Stimulated activated CD4-positive, alpha-beta T cell treated with anti-CD3 and anti-CD28 coated beads, Interleukin-4, amount 100 ng/mL, for 24 hours (primary cell): Measurements from ENCODE around the gene TOX2.

Experiments
- DNase-seq: peaks from one replicate; pipeline ENCODE4 v3.0.0-alpha.2; 2020

TOX2 gene

DNA sequence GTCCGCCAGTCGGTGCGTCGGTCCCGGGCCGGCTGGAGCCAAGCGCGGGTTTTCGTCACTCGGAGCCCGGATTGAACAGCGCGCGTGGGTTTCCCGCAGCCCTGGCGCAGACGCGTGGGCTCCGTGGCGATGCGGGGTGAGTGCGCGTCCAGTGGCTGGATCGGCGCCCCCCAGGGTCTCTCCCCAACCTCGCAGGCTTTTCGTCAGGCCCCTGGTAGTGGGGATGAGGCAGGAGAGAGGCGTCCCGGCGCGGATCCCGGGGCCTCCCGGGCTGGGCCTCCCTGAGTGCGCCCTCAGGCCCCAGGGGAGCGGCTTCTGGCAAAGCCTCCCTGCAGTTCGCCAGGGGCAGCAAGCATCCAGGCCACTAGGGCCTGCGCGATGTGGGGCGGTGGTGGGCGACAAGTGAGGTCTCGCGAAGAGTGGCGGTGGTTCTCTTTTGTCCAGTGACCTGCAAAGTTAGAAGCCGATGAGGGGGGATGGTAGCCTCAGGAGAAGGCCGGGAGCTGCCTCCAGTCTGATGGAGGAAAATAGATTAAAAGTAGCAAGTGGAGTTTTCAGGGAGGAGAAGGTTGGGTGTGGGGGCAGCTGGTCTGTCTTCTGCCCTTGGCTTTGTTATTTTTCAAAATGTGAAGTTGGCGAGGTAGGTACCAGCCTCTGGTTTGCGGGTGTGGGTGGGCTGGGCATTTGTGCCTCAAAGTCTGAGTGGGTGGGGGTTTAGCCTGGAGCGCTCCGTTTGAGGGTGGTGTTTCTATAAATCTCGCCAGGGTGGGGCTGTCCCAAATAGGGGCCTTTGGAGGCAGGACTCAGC is 1.6 kb downstream of the TOX2 start:
- DNase-seq: no peak

GRCh38 chr20:43916881-43917371 is 2.3 kb downstream of the TOX2 start:
- DNase-seq: no peak

DNA sequence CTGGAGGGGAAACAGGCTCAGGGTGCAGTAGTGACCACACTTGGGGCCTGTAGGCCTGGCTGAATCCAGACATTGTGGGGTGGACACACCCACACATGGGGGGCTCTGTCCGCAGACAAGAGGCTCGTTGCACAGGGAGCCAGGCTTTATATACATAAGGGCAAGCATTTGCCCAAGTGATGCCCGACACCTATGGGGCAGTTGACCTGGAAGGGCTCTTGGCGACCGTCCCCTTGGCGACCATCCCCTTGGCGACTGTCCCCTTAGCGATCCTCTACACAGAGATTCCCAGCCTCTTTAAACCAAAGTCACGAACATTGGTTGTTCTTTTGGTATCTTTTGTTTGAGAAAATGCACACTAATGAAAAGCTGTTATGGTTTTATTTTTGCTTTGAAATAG is 2.7 kb downstream of the TOX2 start:
- DNase-seq: no peak

DNA sequence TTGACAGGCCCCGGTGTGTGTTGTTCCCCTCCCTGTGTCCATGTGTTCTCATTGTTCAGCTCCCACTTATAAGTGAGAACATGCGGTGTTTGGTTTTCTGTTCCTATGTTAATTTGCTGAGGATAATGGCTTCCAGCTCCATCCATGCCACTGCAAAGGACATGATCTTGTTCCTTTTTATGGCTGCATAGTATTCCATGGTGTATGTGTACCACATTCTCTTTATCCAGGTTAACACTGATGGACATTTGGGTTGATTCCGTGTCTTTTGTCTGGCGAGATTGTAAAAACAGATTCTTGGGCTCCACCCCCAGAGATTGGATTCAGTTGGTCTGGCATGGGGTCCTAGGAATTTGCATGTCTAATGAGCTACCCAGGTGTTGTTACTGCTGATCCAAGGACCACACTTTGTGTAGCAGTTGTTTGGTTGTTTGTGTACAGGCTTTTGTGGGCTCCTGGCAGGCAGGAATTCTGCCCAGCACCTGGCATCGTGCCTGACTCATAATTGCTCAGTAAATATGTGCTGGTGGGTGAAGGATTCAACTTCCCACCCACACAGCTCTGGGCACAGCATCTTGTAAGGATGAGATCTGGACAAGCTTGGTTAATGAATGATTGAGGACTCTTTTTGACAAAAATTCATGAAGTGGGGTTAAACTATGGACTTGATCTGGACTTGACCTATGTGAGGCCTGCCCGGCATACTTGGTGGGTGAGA is 5.2 kb downstream of the TOX2 start:
- DNase-seq: no peak

- no peak for DNase-seq
Observed at GRCh38 chr20:43920797-43921196, 6.1 kb downstream of the TOX2 start.

DNA sequence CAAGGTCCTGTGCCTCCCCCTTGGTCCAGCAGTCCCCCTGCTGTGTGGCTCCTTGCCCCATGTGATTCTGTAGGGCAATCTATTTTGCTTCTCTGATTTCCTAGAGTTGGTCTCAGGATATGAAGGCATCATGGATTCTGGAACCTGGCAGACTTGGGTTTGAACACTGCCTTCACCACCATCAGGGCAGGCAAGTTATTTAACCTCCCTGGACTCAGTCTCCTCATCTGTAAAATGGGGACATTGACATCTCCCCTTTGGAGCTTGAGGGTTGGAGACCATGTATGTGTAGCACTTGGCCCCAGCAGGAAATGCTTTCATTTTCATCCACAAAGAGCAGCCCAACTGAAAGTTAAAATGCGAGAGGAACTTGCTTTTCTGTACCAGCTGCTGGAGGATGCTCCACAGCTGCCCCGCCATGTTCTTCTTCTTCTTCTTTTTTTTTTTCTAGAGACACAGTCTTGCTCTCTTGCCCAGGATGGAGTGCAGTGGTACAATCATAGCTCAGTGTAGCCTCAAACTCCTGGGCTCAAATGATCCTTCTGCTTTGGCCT is 6.7 kb downstream of the TOX2 start:
- DNase-seq: no peak

DNA sequence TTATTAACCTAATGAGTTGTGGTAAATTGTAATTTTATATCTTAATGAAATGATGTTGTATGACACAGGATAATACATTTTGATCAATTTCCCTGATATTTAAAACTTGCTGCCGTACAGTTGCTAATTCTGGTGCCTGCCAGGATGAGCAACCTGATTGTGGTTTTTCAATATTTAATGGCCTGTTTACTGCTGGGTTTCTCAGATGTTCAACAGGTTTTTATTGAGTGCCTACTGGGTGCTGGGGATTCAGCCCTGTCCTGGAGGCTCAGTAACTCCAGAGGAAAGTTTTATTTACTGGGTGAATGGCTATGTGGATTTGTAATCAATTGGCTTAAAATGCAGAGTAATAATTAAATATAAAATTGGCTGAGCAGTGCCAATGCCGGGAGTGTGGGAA is 8.0 kb downstream of the TOX2 start:
- no peak for DNase-seq

DNA sequence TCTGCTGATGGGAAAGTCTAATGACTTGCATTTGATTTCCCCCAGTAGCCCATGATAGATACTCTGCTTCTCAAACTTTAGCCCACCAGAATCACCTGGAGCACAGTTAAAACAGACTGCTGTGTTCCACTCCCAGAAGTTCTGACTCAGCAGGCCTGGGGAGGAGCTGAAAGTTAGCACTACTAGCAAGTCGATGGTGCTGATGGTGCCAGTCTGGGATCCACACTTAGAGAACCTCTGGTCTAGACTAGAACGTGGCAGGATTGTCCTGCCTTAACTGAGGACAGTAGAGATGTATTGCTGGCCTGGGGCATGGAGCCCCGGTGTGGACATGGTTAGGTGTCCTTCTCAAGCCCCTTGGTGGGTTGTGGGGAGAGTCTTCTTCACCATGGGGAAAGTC is 8.7 kb downstream of the TOX2 start:
- no peak for DNase-seq

- DNase-seq: no peak
Observed at GRCh38 chr20:43923917-43924316, 9.3 kb downstream of the TOX2 start.

DNA sequence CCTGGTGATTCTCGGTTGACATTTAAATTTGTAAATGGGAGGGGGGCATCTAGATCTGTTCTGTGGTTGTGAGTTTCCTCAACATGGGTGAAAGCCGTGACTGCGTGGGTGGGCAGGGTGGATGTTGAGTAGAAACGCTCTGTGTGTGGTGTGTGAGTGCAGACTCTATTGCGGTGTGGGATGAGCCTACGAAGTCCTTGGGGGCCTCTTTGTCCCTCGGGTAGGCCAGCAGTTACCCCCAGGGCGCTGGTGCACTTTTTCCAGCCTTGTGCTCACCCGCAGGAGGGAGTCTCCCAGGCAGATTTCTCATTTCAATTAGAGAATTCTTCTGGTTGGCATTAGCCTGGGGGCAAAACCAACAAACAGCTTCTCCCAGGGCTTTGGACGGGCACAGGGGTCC is 10.6 kb downstream of the TOX2 start:
- peak; percentile 73 for DNase-seq

GRCh38 chr20:43925801-43926200 is 11.1 kb downstream of the TOX2 start:
- DNase-seq: no peak

GRCh38 chr20:43926287-43927050 is 11.8 kb downstream of the TOX2 start:
- DNase-seq: no peak

- DNase-seq: no peak
Observed at GRCh38 chr20:43931976-43932375, 17.3 kb downstream of the TOX2 start.

DNA sequence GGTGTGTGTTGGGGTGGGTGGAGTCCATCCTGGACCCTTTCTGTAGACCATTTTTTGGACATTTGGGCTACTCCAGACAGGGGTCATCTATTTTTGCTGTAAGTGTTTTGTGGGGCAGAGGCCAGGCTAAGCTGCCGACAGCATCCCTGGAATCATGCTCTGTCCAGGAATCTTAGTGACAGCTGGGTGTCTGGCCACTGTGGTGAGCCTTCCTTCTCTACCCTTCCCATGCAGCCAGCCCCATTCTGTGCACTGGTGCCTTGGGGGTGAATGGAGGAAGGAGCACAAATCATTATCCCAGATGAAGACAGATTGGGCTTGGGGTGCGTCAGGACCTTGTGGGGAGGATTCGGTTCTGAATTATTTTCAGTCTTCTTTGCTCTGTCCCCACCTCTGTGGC is 20.2 kb downstream of the TOX2 start:
- no peak for DNase-seq

- DNase-seq: no peak
Observed at GRCh38 chr20:43936104-43936770, 21.6 kb downstream of the TOX2 start.

DNA sequence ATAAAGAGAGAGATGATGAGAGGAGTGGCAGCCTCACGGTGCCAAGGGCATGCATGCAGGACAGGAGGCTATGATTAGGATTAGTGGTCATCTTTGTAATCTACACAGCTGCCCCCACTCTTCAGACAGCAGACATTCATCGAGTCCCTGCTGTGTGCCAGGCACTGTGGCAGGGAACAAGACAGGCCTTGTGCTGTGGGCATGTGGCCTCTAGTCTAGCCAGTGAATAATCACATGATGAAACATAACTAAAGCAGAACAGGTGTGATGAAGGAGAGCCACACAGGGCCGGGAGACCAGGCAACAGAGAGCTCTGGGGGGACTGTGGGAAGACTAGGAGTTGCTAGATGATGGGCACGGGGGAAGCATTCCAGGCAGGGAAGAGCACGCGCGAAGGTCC is 22.2 kb downstream of the TOX2 start:
- no peak for DNase-seq

- DNase-seq: no peak
Observed at GRCh38 chr20:43937591-43937990, 22.9 kb downstream of the TOX2 start.

DNA sequence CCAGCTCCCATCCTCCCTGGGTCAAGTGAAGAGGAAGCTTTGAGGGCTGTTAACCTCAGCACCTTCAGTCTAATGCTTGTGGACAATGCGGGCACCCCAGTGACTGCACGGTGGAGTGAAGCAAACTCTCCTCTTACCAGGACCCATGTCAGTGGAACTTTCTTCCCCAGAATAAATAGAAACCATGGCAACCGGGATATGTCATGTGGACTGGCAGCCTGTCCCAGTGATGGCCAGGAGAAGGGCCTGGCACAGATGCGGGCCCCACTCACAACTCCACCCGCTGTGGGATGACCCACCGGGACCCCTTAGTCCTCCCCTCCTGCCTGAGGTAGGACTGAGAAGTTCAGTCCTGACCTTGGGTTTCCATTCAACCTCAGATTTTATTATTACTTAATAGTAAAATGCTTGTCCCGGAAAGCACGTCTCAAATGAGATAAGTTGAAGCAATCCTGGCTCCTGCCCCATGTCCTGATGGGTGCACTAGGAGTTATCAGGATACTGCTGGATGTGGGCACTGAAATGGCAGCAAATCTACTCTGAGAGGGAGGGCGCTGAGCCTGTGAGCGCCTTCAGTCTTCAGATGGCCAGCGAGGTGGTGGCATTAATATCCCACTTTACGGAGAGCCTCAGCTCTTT is 23.5 kb downstream of the TOX2 start:
- no peak for DNase-seq

DNA sequence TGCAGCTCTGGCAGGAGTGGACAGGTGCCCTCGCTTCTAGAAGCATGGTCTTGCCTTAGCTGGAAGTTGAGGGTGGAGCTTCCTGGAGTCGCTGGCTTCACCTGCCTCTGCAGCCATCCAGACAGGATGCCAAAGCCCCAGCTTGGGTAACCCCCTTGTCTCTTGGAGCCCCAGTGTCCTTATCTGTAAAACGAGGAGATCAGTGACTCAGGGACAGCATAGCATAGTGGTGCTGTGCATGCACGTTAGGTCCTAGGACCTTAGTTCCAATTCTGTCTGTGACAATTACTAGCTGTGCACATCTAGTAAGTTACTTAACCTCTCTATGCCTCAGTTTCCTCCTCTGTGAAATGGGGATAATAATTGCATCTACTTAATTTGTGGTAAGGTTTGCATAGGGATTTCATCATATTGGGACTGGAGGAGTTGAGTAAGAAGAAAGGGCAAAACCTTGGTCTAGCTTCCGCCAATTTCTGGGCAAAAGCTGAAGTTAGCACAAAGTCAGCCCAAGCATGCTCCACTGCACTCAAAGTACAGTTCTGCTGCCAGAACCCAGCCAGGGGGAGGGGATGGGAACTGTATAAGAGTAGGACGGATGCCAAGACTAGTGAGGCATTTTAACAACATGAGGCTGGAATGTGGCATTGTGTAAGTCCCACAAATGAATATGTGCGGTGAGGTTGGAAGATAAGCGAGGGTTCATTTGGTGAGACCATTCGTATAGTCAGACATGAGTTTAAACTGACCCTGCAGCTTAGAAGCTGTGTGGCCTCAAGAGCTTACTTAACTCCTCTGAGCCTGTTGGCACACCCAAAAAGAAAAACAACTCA is 24.5 kb downstream of the TOX2 start:
- no peak for DNase-seq

- no peak for DNase-seq
Observed at GRCh38 chr20:43939762-43940121, 25.1 kb downstream of the TOX2 start.

DNA sequence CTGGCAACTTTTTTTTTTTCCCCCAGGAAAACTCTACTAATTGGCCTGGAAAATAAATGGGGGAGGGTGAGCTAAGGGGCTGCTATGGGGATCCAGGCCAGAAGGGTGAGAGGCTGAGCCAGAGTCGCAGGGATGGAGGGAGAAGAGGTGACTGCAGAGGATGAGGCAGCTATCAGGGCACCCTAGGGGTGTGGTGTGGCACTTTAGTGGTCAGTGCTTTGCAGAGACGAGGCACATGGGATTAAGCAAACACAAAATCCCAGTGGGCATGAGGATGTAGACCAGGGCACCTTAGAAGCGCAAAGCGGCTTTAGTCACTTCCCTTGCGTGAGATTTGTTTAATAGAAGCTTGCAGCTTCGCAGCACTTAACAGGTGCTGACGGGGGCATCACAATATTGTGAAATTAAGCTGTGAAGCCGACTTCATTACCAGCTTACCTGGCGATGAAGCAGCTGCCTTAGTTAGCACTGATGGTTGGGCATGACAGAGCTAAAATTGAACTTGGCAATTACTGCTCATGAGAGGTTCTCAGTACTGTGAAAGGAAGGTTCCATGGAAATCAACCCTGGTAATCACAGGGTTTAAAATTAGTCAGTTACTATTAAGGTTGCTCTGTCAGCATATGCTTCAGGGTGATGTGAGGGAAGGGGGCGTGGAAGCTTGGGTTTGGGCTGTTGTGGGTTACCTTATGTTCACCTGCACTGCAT is 26.0 kb downstream of the TOX2 start:
- DNase-seq: no peak
